ENCODE measurements around the gene OLFM4.

- TF ChIP-seq CEBPB (IDR thresholded peaks at IDR 0.05) (no peak), CREB1 (IDR thresholded peaks at IDR 0.05; ENCODE audit: low read depth) (no peak), RAD21 (IDR thresholded peaks at IDR 0.05; ENCODE audit: low read depth) (no peak), EP300 (IDR thresholded peaks at IDR 0.05; ENCODE audit: borderline replicate concordance) (no peak), REST (IDR thresholded peaks at IDR 0.05; ENCODE audit: low read depth) (no peak), TAF1 (IDR thresholded peaks at IDR 0.05; ENCODE audit: low read depth) (no peak), YY1 (IDR thresholded peaks at IDR 0.05; ENCODE audit: low read depth) (no peak), TEAD4 (IDR thresholded peaks at IDR 0.05) (no peak), NFIC (IDR thresholded peaks at IDR 0.05) (no peak), USF1 (IDR thresholded peaks at IDR 0.05) (no peak), MAX (IDR thresholded peaks at IDR 0.05) (no peak), ZBTB7A (IDR thresholded peaks at IDR 0.05; ENCODE audit: low read depth) (no peak)
Observed at GRCh38 chr13:53028637-53029203, at the start of gene OLFM4.

Data from Ishikawa (cell line).